HEK293 (cell line): ENCODE results near the gene G6PD.

Source experiments
- CTCF ChIA-PET: fragments of 350-600 bp; formaldehyde crosslinking; extraction: SDS; loops from one replicate; lab custom pipeline; 2021; ENCODE audit warnings: antibody characterized with exemption; lab: Yijun Ruan, JAX
- POLR2A ChIA-PET: fragments of 300-600 bp; formaldehyde crosslinking; extraction: SDS; loops from one replicate; lab custom pipeline; 2020; ENCODE audit warnings: antibody characterized with exemption, inconsistent platforms; lab: Yijun Ruan, JAX
- H3K27ac ChIP-seq: fragments of 200-500 bp; sonication (Bioruptor generic); 2 replicates; pipeline ENCODE4 v1.5.1; 2014; ENCODE audit warnings: low read depth, low read length, control low read depth, inconsistent platforms; ENCODE audit errors: extremely low read depth
- H3K36me3 ChIP-seq, 2 experiments: fragments of 200-500 bp in 1 of 2; sonication (Bioruptor generic) in 1 of 2; 1 replicate in 1 of 2; 2 replicates in 1 of 2; pipeline ENCODE4 v1.5.1; 2014 to 2017; ENCODE audit warnings: inconsistent platforms in 2 of 2, low read length in 2 of 2; ENCODE audit not compliant: control insufficient read depth in 2 of 2, insufficient read depth in 1 of 2
- H3K4me1 ChIP-seq: fragments of 200-500 bp; sonication (Bioruptor generic); 2 replicates; pipeline ENCODE4 v1.5.1; 2014; ENCODE audit warnings: mild to moderate bottlenecking, low read length, inconsistent platforms; ENCODE audit not compliant: control insufficient read depth, insufficient read depth
- H3K4me3 ChIP-seq: 2 replicates; pipeline ENCODE4 v1.5.1; 2011; ENCODE audit warnings: low read depth, mild to moderate bottlenecking, control low read depth, low read length, moderate library complexity
- H3K9me3 ChIP-seq: fragments of 200-500 bp; sonication (Bioruptor generic); 2 replicates; pipeline ENCODE4 v1.5.1; 2014; ENCODE audit warnings: low read depth, low read length, inconsistent platforms; ENCODE audit not compliant: control insufficient read depth, insufficient read depth
- BCL11A ChIP-seq: fragments of 450-650 bp; formaldehyde crosslinking; IDR thresholded peaks from 2 replicates; pipeline ENCODE4 v1.5.1; 2016; ENCODE audit warnings: low read depth, missing biosample characterization, missing genetic modification characterization
- FEZF1 ChIP-seq: fragments of 450-650 bp; formaldehyde crosslinking; IDR thresholded peaks from 2 replicates; pipeline ENCODE4 v1.5.1; 2016; ENCODE audit warnings: missing biosample characterization, missing genetic modification characterization
- HOXA7 ChIP-seq: sonication (generic); formaldehyde crosslinking; IDR thresholded peaks from 2 replicates; pipeline ENCODE4 v1.8.1; 2022; ENCODE audit warnings: missing genetic modification reagents, borderline replicate concordance
- KLF1 ChIP-seq: fragments of 450-650 bp; formaldehyde crosslinking; IDR thresholded peaks from 2 replicates; pipeline ENCODE4 v1.5.1; 2016; ENCODE audit warnings: missing biosample characterization, missing genetic modification characterization
- PRDM4 ChIP-seq: fragments of 450-650 bp; formaldehyde crosslinking; IDR thresholded peaks from 2 replicates; pipeline ENCODE4 v1.5.1; 2017; ENCODE audit warnings: missing biosample characterization, missing genetic modification characterization
- ZBTB1 ChIP-seq: fragments of 450-650 bp; formaldehyde crosslinking; IDR thresholded peaks from 2 replicates; pipeline ENCODE4 v1.5.1; 2016; ENCODE audit warnings: missing biosample characterization, missing genetic modification characterization
- ZBTB7A ChIP-seq: fragments of 450-650 bp; formaldehyde crosslinking; IDR thresholded peaks from 2 replicates; pipeline ENCODE4 v1.5.1; 2016; ENCODE audit warnings: low read depth, missing biosample characterization, missing genetic modification characterization
- ZFHX2 ChIP-seq: fragments of 450-650 bp; formaldehyde crosslinking; conservative IDR thresholded peaks from 2 replicates; pipeline ENCODE4 v1.5.1; 2016; ENCODE audit warnings: missing biosample characterization, missing genetic modification characterization
- ZNF19 ChIP-seq: fragments of 450-650 bp; formaldehyde crosslinking; IDR thresholded peaks from 2 replicates; pipeline ENCODE4; 2016; ENCODE audit warnings: missing biosample characterization, missing genetic modification characterization, low read depth
- ZNF202 ChIP-seq: fragments of 450-650 bp; formaldehyde crosslinking; IDR thresholded peaks from 2 replicates; pipeline ENCODE4 v1.5.1; 2016; ENCODE audit warnings: missing biosample characterization, missing genetic modification characterization, borderline replicate concordance
- ZNF266 ChIP-seq: fragments of 450-650 bp; formaldehyde crosslinking; IDR thresholded peaks from 2 replicates; pipeline ENCODE4 v1.5.1; 2016; ENCODE audit warnings: missing biosample characterization, missing genetic modification characterization, low read depth
- ZNF311 ChIP-seq: fragments of 450-650 bp; formaldehyde crosslinking; IDR thresholded peaks from 2 replicates; pipeline ENCODE4 v1.5.1; 2017; ENCODE audit warnings: missing biosample characterization, missing genetic modification characterization, borderline replicate concordance
- ZNF391 ChIP-seq: fragments of 450-650 bp; formaldehyde crosslinking; IDR thresholded peaks from 2 replicates; pipeline ENCODE4 v1.5.1; 2016; ENCODE audit warnings: low read depth, missing biosample characterization, missing genetic modification characterization, borderline replicate concordance
- ZNF426 ChIP-seq: fragments of 450-650 bp; formaldehyde crosslinking; IDR thresholded peaks from 2 replicates; pipeline ENCODE4 v1.5.1; 2017; ENCODE audit warnings: missing biosample characterization, missing genetic modification characterization, mild to moderate bottlenecking, inconsistent platforms, moderate library complexity
- ZNF48 ChIP-seq: fragments of 450-650 bp; formaldehyde crosslinking; IDR thresholded peaks from 2 replicates; pipeline ENCODE4 v1.5.1; 2016; ENCODE audit warnings: missing biosample characterization, missing genetic modification characterization
- ZNF530 ChIP-seq: fragments of 450-650 bp; formaldehyde crosslinking; IDR thresholded peaks from 2 replicates; pipeline ENCODE4 v1.5.1; 2016; ENCODE audit warnings: low read depth, missing biosample characterization, missing genetic modification characterization
- ZNF624 ChIP-seq: fragments of 450-650 bp; formaldehyde crosslinking; IDR thresholded peaks from 2 replicates; pipeline ENCODE4 v1.5.1; 2017; ENCODE audit warnings: missing biosample characterization, missing genetic modification characterization
- ZNF677 ChIP-seq: fragments of 450-650 bp; IDR thresholded peaks from 2 replicates; pipeline ENCODE4 v1.5.0; 2018; ENCODE audit warnings: missing biosample characterization, mild to moderate bottlenecking, missing genetic modification characterization, moderate library complexity
- ZNF707 ChIP-seq: fragments of 450-650 bp; formaldehyde crosslinking; IDR thresholded peaks from 2 replicates; pipeline ENCODE4 v1.5.1; 2016; ENCODE audit warnings: missing biosample characterization, missing genetic modification characterization
- ZXDB ChIP-seq: fragments of 450-650 bp; formaldehyde crosslinking; IDR thresholded peaks from 2 replicates; pipeline ENCODE4 v1.5.1; 2016; ENCODE audit warnings: missing biosample characterization, missing genetic modification characterization
- TF ChIP-seq, protein P1 (sequence below): fragments of 450-650 bp; IDR thresholded peaks from 2 replicates; pipeline ENCODE4 v1.5.1; 2018; ENCODE audit warnings: missing biosample characterization, missing genetic modification characterization
- TF ChIP-seq, protein P2 (sequence below): fragments of 450-650 bp; formaldehyde crosslinking; IDR thresholded peaks from 2 replicates; pipeline ENCODE4 v1.5.1; 2016; ENCODE audit warnings: missing biosample characterization, missing genetic modification characterization
- TF ChIP-seq, protein P3 (sequence below): fragments of 450-650 bp; formaldehyde crosslinking; IDR thresholded peaks from 2 replicates; pipeline ENCODE4 v1.5.1; 2016; ENCODE audit warnings: missing biosample characterization, missing genetic modification characterization

The G6PD gene

DNA sequence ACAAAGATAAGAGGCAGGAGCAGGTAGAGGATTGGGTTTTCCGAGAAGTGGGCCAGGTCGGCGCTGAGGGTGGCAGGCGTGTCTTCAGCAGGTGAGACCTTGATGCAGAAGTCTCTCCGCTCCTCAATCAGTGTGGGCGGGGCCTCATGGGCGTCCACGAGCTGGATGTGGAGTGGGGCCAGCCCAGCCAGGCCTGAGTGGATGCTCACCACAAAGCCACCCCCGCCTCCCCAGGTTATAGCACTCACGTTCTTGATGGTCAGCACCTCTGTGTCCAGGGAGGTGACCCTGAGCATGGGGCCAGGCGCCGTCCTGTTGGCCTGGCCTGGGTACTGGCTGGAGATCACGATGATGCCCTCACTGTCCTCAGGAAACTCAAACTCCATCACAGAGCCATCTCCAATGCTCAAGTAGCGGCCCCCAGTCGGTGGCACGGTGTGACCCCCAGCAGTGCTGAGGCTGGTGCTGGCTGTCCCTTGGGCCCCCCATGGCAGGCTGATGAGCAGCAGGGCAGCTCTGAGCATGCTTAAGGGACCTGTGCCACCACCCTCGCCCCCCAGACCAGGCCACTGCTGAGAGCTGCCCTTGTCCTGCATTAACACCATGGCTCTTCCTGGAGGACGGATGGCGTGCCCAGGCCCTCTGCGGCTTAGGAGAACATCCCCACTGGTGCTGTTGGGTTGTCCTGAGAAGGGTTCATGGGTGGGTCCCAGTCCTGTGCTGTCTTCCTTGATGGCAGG lies 58.1 kb downstream of the G6PD start (continued):
- TF ChIP-seq PRDM4 (no peak), ZNF391 (tag by site-specific recombination) (no peak), HOXA7 (CRISPR knock-in tag) (no peak)
- TF ChIP-seq, protein P1, sequence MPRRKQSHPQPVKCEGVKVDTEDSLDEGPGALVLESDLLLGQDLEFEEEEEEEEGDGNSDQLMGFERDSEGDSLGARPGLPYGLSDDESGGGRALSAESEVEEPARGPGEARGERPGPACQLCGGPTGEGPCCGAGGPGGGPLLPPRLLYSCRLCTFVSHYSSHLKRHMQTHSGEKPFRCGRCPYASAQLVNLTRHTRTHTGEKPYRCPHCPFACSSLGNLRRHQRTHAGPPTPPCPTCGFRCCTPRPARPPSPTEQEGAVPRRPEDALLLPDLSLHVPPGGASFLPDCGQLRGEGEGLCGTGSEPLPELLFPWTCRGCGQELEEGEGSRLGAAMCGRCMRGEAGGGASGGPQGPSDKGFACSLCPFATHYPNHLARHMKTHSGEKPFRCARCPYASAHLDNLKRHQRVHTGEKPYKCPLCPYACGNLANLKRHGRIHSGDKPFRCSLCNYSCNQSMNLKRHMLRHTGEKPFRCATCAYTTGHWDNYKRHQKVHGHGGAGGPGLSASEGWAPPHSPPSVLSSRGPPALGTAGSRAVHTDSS (tag by site-specific recombination): no peak
- TF ChIP-seq, all 188 proteins: peak for 2

GRCh38 chrX:154487518-154488290 lies 58.9 kb downstream of the G6PD start:
- CTCF ChIA-PET: interaction anchor here (1.0 to 2.1 kb wide), 4 partner anchors 10 to 44 kb away, joined by 3 to 6 read pairs (median 4); no protein-coding TSS in a partner anchor
- Histone ChIP-seq H3K27ac (no peak overlapping the region), H3K4me3 (no peak overlapping the region), H3K4me1 (no peaks in the 10 kb centered on the region; the same call in 1 of the 2 replicates), H3K9me3 (no peaks in the 10 kb centered on the region; the same call in 1 of the 2 replicates), H3K36me3 (peaks cover 0 to 38% of the 10 kb centered on the region in 2 experiments; a peak in 1 of 3 replicates)
- POLR2A ChIA-PET: interaction anchor here (0.9 to 1.3 kb wide), 4 partner anchors 9 to 117 kb away, joined by 3 to 8 read pairs (median 5); no protein-coding TSS in a partner anchor
- TF ChIP-seq ZFHX2 (tag by site-specific recombination) (no peak), KLF1 (tag by site-specific recombination) (no peak), ZNF266 (tag by site-specific recombination) (no peak), ZNF530 (tag by site-specific recombination) (no peak), ZXDB (tag by site-specific recombination) (no peak), ZBTB1 (no peak), BCL11A (tag by site-specific recombination) (no peak), ZNF311 (no peak), ZNF48 (tag by site-specific recombination) (no peak), FEZF1 (tag by site-specific recombination) (no peak), ZNF707 (tag by site-specific recombination) (no peak), ZNF677 (tag by site-specific recombination) (no peak), ZNF624 (tag by site-specific recombination) (no peak), ZNF426 (no peak), ZNF19 (tag by site-specific recombination) (no peak), ZNF202 (tag by site-specific recombination) (no peak), ZBTB7A (no peak)
- TF ChIP-seq, protein P2, sequence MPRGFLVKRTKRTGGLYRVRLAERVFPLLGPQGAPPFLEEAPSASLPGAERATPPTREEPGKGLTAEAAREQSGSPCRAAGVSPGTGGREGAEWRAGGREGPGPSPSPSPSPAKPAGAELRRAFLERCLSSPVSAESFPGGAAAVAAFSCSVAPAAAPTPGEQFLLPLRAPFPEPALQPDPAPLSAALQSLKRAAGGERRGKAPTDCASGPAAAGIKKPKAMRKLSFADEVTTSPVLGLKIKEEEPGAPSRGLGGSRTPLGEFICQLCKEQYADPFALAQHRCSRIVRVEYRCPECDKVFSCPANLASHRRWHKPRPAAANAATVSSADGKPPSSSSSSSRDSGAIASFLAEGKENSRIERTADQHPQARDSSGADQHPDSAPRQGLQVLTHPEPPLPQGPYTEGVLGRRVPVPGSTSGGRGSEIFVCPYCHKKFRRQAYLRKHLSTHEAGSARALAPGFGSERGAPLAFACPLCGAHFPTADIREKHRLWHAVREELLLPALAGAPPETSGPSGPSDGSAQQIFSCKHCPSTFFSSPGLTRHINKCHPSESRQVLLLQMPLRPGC (tag by site-specific recombination): no peak
- TF ChIP-seq, protein P3, sequence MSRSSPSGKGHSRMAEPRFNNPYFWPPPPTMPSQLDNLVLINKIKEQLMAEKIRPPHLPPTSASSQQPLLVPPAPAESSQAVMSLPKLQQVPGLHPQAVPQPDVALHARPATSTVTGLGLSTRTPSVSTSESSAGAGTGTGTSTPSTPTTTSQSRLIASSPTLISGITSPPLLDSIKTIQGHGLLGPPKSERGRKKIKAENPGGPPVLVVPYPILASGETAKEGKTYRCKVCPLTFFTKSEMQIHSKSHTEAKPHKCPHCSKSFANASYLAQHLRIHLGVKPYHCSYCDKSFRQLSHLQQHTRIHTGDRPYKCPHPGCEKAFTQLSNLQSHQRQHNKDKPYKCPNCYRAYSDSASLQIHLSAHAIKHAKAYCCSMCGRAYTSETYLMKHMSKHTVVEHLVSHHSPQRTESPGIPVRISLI (tag by site-specific recombination): no peak
